HG03045 (cell line): ENCODE measurements around the gene PASK.
"Not testable (repeated sequence)": the region's sequence is repeated elsewhere in the genome, so short reads cannot be mapped to it uniquely, and the experiment has no call there.

Source experiments
- ATAC-seq: cut with Tn5 transposase; IDR thresholded peaks from one replicate; pipeline ENCODE4 v1.9.1; 2021; ENCODE audit warnings: mild to moderate bottlenecking, moderate library complexity; ENCODE audit not compliant: unreplicated experiment

Gene PASK

DNA sequence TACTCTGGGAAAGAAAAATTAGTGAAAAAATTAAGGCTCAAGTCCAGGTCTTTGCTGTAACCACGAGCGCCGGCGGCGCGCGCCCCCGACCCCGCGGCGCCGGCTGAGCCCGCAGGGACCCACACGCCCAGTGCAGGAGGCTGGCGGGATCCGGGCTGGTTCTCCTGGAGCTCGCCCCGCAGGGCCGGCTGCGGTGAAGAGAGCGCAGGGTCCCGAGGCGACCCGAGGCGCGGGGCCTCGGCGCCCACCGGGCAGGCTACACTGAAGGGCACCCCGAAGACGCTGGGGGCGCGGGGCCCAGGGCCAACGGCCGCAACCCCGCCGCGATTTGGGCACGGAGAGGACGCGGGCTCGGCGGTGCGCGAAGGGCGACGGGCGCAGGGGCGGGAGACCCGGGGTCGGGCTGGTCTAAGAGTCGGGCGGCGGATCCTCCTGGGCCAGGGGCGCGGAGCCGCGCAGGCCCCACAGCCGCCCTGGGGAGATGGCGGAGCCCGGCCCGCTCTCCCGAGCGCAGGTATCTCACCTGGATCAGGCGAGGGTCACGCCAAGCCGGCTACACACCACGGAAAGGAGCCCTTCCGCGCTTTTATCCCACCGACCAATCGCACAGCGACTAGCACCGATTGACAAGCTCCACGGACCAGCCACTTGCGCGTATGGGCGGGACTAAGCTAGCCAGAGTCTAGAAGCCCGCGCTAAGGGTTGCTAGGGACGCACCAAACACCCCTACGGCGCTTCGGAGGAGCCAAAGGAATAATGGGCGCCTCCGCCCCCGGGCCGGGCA lies at the start of gene PASK:
Gene PASK, minus strand, starts transcription at position 582 of the 784 bp plus-strand sequence. CDS start 6,440 bp downstream, outside the sequence.
- peak; percentile 71 for ATAC-seq

GRCh38 chr2:241198381-241199279 lies 49.4 kb upstream of the PASK start:
- ATAC-seq, result no peak

DNA sequence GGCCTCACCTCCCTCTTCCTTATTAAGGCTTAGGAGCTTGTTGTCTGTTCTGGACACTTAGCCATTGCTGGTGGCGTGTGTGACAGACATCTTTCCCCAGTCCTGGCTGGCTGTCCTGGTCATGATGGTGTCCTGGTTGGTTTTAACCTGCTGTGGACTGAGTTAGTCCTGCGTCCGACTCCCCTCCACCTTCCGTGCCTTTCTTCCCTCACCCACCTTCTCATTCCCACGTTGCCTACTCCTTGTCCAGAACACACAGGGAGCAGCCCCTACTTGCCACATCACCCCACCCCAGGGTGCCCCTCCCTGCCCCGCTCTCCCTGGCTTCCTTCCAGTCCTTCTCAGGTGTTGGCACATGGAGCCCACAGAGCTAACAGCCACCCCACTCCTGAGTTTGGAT lies 48.7 kb upstream of the PASK start:
- no peak for ATAC-seq

GRCh38 chr2:241197246-241197645 lies 48.0 kb upstream of the PASK start:
- not testable (repeated sequence) for ATAC-seq

DNA sequence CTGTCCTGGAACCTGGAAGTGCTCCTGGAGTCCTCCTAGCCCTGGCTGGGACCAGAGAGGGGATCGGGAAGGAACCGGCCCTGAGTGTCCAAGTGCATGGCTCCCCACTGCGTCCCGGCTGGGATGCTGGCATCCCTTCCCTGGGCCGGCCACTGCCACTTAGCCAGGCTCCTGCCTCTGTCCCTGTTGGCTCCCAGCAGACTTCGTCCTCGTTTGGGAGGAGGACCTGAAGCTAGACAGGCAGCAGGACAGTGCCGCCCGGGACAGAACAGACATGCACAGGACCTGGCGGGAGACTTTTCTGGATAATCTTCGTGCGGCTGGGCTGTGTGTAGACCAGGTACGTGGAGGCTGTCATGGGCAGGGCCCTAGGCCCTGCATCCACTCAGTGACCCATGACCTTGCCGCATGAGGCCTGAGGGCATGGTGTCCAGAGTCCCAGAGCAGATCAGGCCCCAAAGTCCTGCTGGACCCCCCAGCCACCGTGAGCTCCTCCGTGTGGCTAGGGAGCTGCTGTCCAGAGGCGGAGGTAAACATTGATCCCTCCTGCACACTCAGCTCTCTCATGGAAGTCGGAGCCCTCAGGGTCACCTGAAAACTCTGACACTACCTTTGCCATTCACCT lies 46.3 kb upstream of the PASK start:
- no peak for ATAC-seq

DNA sequence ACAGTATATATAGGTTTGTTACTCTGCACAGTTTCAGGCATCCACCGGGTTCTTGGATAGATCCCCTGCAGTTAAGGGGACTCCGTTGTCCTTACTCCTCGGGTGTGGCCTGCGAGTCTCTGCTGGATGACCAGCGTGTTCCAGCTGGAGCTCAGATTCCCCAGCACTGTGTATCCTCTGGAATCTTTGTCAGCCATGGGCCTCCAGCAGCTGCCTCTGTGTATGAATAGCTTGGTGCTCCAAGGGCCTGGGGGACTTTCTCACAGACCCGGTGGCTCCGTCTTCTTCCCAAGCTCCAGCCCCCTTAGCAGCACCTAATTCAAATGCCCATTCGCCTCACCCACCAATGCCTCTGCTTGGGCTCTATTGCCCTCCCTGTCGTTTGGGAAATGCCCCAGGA lies 45.5 kb upstream of the PASK start:
- ATAC-seq, result no peak

DNA sequence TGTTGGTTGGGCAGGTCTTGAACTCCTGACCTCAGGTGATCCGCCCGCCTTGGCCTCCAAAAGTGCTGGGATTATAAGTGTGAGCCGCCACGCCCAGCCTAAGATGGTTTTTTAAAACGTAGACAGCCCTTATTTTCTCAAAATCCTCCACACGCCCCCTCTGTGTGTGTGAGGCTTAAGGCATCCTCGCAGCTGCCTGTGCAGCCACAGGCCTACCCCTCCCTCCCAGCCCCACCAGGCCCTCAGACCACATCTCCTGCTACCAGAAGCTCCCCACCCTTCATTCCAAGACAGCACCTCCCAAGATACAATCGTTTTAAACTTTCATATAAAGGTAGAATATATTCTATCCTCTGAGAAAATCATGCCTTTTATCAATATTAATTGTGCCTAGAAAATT lies 44.0 kb upstream of the PASK start:
- ATAC-seq, result no peak

GRCh38 chr2:241191081-241191480 lies 41.8 kb upstream of the PASK start:
- no peak for ATAC-seq

- ATAC-seq, result no peak
Observed at GRCh38 chr2:241190291-241190981, 41.2 kb upstream of the PASK start.

GRCh38 chr2:241189856-241190201 lies 40.6 kb upstream of the PASK start:
- no peak for ATAC-seq

DNA sequence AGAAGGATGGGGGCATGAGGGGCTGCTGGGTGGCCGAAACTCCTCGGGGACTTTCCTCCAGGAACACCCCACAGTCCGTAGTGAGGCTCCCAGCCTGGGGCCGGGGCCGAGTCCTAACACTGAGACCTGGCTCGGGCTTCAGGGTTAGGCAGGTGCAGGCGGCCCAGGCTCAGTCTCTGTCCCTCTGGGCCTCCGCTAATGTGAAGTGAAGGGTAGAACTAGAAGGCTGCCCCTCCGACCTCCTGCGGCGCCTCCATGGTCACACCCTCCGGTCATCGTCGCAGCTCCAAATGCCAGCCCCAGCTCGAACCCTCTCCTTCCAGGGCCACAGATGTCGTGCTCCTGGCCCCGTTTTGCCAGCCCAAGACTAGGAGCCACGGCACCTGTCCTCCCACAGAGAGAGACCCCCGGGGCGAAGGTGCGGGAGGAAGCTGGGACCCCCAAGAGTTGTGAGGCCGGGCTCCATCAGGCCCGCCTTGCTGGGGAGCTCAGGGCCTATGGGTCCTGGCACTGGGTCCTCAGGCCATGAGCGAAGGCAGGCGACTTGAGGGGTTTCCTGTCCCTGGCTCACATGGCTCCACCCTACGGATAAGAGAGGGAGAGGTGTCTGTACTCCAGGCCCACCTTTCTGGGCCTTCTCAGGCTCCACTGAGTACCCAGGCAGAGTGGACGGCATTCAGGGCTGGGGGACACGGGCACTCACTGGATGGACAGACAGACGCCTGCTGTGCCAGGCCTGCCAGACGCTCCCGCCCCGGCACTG lies 40.0 kb upstream of the PASK start:
- ATAC-seq, result no peak

- no peak for ATAC-seq
Observed at GRCh38 chr2:241188361-241189092, 39.3 kb upstream of the PASK start, which contains the start of gene ANO7. Gene ANO7 (plus strand): TSS chr2:241188677. CDS start chr2:241190064, 1,387 bp downstream.

- ATAC-seq, result no peak
Observed at GRCh38 chr2:241187918-241188234, 38.6 kb upstream of the PASK start.

- no peak for ATAC-seq
Observed at GRCh38 chr2:241187101-241187917, 38.0 kb upstream of the PASK start.

GRCh38 chr2:241185961-241186360 lies 36.7 kb upstream of the PASK start:
- ATAC-seq, result no peak

GRCh38 chr2:241184901-241185300 lies 35.6 kb upstream of the PASK start:
- no peak for ATAC-seq

DNA sequence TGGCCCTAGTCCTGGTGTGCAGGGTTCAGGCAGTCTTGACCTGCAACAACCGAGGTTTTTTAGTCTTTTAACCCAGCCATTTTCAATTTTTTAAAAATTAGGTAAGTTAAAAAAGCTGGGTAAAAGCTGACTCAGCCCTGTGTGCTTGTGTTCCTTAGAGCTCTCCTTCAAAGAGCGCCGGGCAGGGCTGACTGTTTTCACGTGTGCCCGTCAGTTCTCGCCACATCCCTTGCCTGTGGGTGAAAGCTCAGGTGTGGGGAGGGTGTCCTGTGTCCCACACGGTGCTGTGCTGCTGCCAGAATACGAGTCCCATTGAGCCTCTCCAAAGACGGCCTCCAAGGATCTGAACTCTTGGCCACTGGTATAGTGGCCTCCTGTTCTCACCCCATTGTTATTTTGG lies 33.9 kb upstream of the PASK start:
- ATAC-seq, result no peak

GRCh38 chr2:241182531-241183133 lies 33.4 kb upstream of the PASK start:
- no peak for ATAC-seq
